Thymus (tissue), 11 donors: ENCODE measurements around the gene NPNT. TPM values are rescaled to one million over a fixed set of nuclear protein-coding genes. Genes with fewer than 3 reads are reported as not detected.

Source experiments
- DNase-seq, 9 donors: peaks; one replicate each; pipeline ENCODE4 v3.0.0-alpha.2; 2013; ENCODE audit warnings: low spot score in 9 of 9, low read depth in 6 of 9, missing footprints in 1 of 9
- H3K27ac ChIP-seq, 2 donors: one replicate each; pipeline ENCODE4 v1.5.1; 2013; ENCODE audit warnings: control low read depth in 1 of 2, low read depth in 1 of 2, low read length in 1 of 2, mild to moderate bottlenecking in 1 of 2, moderate library complexity in 1 of 2
- H3K27me3 ChIP-seq, 2 donors: one replicate each; pipeline ENCODE4 v1.5.1; 2013; ENCODE audit warnings: low read length in 1 of 2; ENCODE audit not compliant: control insufficient read depth in 2 of 2, insufficient read depth in 1 of 2
- H3K36me3 ChIP-seq, 2 donors: one replicate each; pipeline ENCODE4 v1.5.1; 2013; ENCODE audit warnings: low read length in 1 of 2, mild to moderate bottlenecking in 1 of 2, moderate library complexity in 1 of 2; ENCODE audit not compliant: control insufficient read depth in 2 of 2, insufficient read depth in 2 of 2
- H3K4me1 ChIP-seq, 2 donors: one replicate each; pipeline ENCODE4 v1.5.1; 2013; ENCODE audit warnings: low read length in 2 of 2; ENCODE audit not compliant: control insufficient read depth in 2 of 2, insufficient read depth in 2 of 2
- H3K4me3 ChIP-seq, 2 donors: one replicate each; pipeline ENCODE4 v1.5.1; 2013; ENCODE audit warnings: low read length in 2 of 2, control low read depth in 1 of 2, mild to moderate bottlenecking in 1 of 2
- H3K9me3 ChIP-seq, 2 donors: one replicate each; pipeline ENCODE4 v1.5.1; 2013; ENCODE audit warnings: low read length in 1 of 2, mild to moderate bottlenecking in 1 of 2; ENCODE audit not compliant: control insufficient read depth in 2 of 2, insufficient read depth in 1 of 2
- WGBS: extraction: QIAGEN DNeasy Blood & Tissue Kit; methylation state at CpG from one replicate; pipeline ENCODE4 v1.1.7; 2013; 5-methylcytosine and 5-hydroxymethylcytosine counted together
- polyA plus RNA-seq: library from polyadenylated mRNA; stranded (reverse); fragments of 200-250 nt; gene quantifications from one replicate; pipeline ENCODE4 v1.2.3, GENCODE V29; 2013
- total RNA-seq: library from RNA; stranded (reverse); fragments of 120-200 nt; gene quantifications from one replicate; pipeline ENCODE4 v1.2.4, GENCODE V29; 2013
- donor health status: healthy.

The NPNT gene
- total and polyA plus RNA-seq, 2 donors: 22.2 to 41.8 TPM

- 92% methylated on average over 6 of the region's 6 CpGs for WGBS
- no peaks in the 10 kb centered on the region for H3K36me3 ChIP-seq
- no peak for DNase-seq
- H3K27me3 ChIP-seq: no peaks in the 10 kb centered on the region
- no peak overlapping the region for H3K4me3 ChIP-seq
- no peaks in the 10 kb centered on the region for H3K4me1 ChIP-seq
- no peak overlapping the region for H3K27ac ChIP-seq
- H3K9me3 ChIP-seq: no peaks in the 10 kb centered on the region
Measured at GRCh38 chr4:105994061-105994460, 98.8 kb downstream of the NPNT start.

- H3K4me3 ChIP-seq: no peak overlapping the region
Measured at GRCh38 chr4:105994841-105995501, 99.7 kb downstream of the NPNT start.

GRCh38 chr4:105996845-105997244 lies 101.6 kb downstream of the NPNT start:
- Histone ChIP-seq H3K36me3 (no peaks in the 10 kb centered on the region), H3K4me1 (no peaks in the 10 kb centered on the region), H3K27me3 (no peaks in the 10 kb centered on the region), H3K4me3 (no peak overlapping the region), H3K27ac (no peak overlapping the region), H3K9me3 (no peaks in the 10 kb centered on the region)
- WGBS: 95% methylated on average over 7 of the region's 7 CpGs
- no peak for DNase-seq

More at GRCh38 chr4:105994841-105995501, 99.7 kb downstream of the NPNT start:
- Histone ChIP-seq H3K9me3 (no peaks in the 10 kb centered on the region), H3K4me1 (no peaks in the 10 kb centered on the region), H3K27ac (no peak overlapping the region), H3K27me3 (no peaks in the 10 kb centered on the region), H3K36me3 (no peaks in the 10 kb centered on the region)
- WGBS: 94% methylated on average over 5 of the region's 5 CpGs
- no peak for DNase-seq

GRCh38 chr4:105998171-105999063 lies 103.1 kb downstream of the NPNT start:
- Histone ChIP-seq H3K4me3 (no peak overlapping the region), H3K27ac (no peak overlapping the region), H3K27me3 (no peaks in the 10 kb centered on the region), H3K4me1 (no peaks in the 10 kb centered on the region), H3K9me3 (no peaks in the 10 kb centered on the region), H3K36me3 (no peaks in the 10 kb centered on the region)
- WGBS: 94% methylated on average over 7 of the region's 7 CpGs
- no peak for DNase-seq

GRCh38 chr4:106002994-106003393 lies 107.7 kb downstream of the NPNT start:
- H3K4me3 ChIP-seq: no peak overlapping the region
- H3K36me3 ChIP-seq: no peaks in the 10 kb centered on the region
- 93% methylated on average over 2 of the region's 2 CpGs for WGBS
- DNase-seq: no peak
- no peak overlapping the region for H3K27ac ChIP-seq
- no peaks in the 10 kb centered on the region for H3K4me1 ChIP-seq
- no peaks in the 10 kb centered on the region for H3K9me3 ChIP-seq
- no peaks in the 10 kb centered on the region for H3K27me3 ChIP-seq

- no peaks in the 10 kb centered on the region for H3K4me1 ChIP-seq
- no peak overlapping the region for H3K4me3 ChIP-seq
- no peak overlapping the region for H3K27ac ChIP-seq
- 96% methylated on average over 2 of the region's 2 CpGs for WGBS
- H3K27me3 ChIP-seq: no peaks in the 10 kb centered on the region
- peaks cover 0 to 3% of the 10 kb centered on the region in 2 donors for H3K9me3 ChIP-seq
- no peaks in the 10 kb centered on the region for H3K36me3 ChIP-seq
- no peak for DNase-seq
Measured at GRCh38 chr4:106010761-106011160, 115.5 kb downstream of the NPNT start.

GRCh38 chr4:106011387-106011786 lies 116.1 kb downstream of the NPNT start:
- 100% methylated on average over 1 of the region's 1 CpG for WGBS
- H3K27me3 ChIP-seq: no peaks in the 10 kb centered on the region
- peaks cover 0 to 3% of the 10 kb centered on the region in 2 donors for H3K9me3 ChIP-seq
- no peak overlapping the region for H3K27ac ChIP-seq
- H3K36me3 ChIP-seq: no peaks in the 10 kb centered on the region
- no peaks in the 10 kb centered on the region for H3K4me1 ChIP-seq
- H3K4me3 ChIP-seq: no peak overlapping the region
- no peak for DNase-seq

- whole genome bisulfite sequencing: 93% methylated on average over 5 of the region's 5 CpGs
- no peaks in the 10 kb centered on the region for H3K36me3 ChIP-seq
- DNase-seq: no peak
- H3K4me3 ChIP-seq: no peak overlapping the region
- no peak overlapping the region for H3K27ac ChIP-seq
- no peaks in the 10 kb centered on the region for H3K27me3 ChIP-seq
- no peaks in the 10 kb centered on the region for H3K4me1 ChIP-seq
- H3K9me3 ChIP-seq: no peaks in the 10 kb centered on the region
Measured at GRCh38 chr4:106017975-106018374, 122.7 kb downstream of the NPNT start.

- H3K4me3 ChIP-seq: no peak overlapping the region
- no peak overlapping the region for H3K27ac ChIP-seq
- H3K9me3 ChIP-seq: no peaks in the 10 kb centered on the region
- H3K4me1 ChIP-seq: no peaks in the 10 kb centered on the region
- H3K27me3 ChIP-seq: no peaks in the 10 kb centered on the region
- DNase-seq: no peak
- no peaks in the 10 kb centered on the region for H3K36me3 ChIP-seq
Measured at GRCh38 chr4:106019771-106020170, 124.5 kb downstream of the NPNT start.
